Heart left ventricle (tissue), 16 donors: ENCODE measurements around the gene PATE4. TPM values are rescaled to one million over a fixed set of nuclear protein-coding genes. Genes with fewer than 3 reads are reported as not detected.

Source experiments
- ATAC-seq, 4 donors: fragments of 200-7000 bp; cut with Tn5 transposase; one replicate each; pipeline ENCODE4 v1.9.1; 2020 to 2022; ENCODE audit warnings: moderate library complexity in 4 of 4, mild to moderate bottlenecking in 3 of 4, moderate number of reproducible peaks in 1 of 4
- DNase-seq, 5 donors: peaks; one replicate each; pipeline ENCODE4 v3.0.0-alpha.2; 2020
- H3K27ac ChIP-seq, 12 donors: fragments of 200-600 bp; sonication (generic) in 4 of 12; one replicate each; pipeline versions ENCODE4 v1.5.0 to v1.8.0; 2016 to 2022; ENCODE audit warnings: mild to moderate bottlenecking in 2 of 12
- H3K27me3 ChIP-seq, 9 donors: fragments of 200-600 bp; sonication (generic) in 2 of 9; one replicate each; pipeline versions ENCODE4 v1.5.1 to v1.8.0; 2016 to 2022; ENCODE audit warnings: mild to moderate bottlenecking in 3 of 9
- H3K36me3 ChIP-seq, 9 donors: fragments of 200-600 bp; sonication (generic) in 2 of 9; one replicate each; pipeline versions ENCODE4 v1.5.0 to v1.8.0; 2018 to 2022; ENCODE audit warnings: mild to moderate bottlenecking in 2 of 9
- H3K4me1 ChIP-seq, 12 donors: fragments of 200-600 bp; sonication (generic) in 4 of 12; one replicate each; pipeline versions ENCODE4 v1.5.0 to v1.8.0; 2016 to 2022; ENCODE audit warnings: mild to moderate bottlenecking in 3 of 12
- H3K4me3 ChIP-seq, 12 donors: fragments of 200-600 bp; sonication (generic) in 4 of 12; one replicate each; pipeline versions ENCODE4 v1.5.0 to v1.8.0; 2017 to 2022; ENCODE audit warnings: mild to moderate bottlenecking in 9 of 12, moderate library complexity in 4 of 12
- H3K9me3 ChIP-seq, 12 donors: fragments of 200-600 bp; sonication (generic) in 4 of 12; one replicate each; pipeline versions ENCODE4 v1.5.0 to v1.8.0; 2016 to 2022; ENCODE audit warnings: mild to moderate bottlenecking in 1 of 12
- CTCF ChIP-seq, 12 donors: fragments of 200-600 bp; sonication (generic) in 4 of 12; IDR thresholded peaks; one replicate each; pipeline versions ENCODE4 v1.5.0 to v1.8.0; 2018 to 2022; ENCODE audit warnings: antibody characterized with exemption in 12 of 12, mild to moderate bottlenecking in 5 of 12
- POLR2A ChIP-seq, 2 donors: fragments of 450-650 bp; IDR thresholded peaks; one replicate each; pipeline ENCODE4 v1.6.1; 2017; ENCODE audit warnings: antibody characterized with exemption in 2 of 2, mild to moderate bottlenecking in 2 of 2, moderate library complexity in 2 of 2
- WGBS, 4 donors: extraction: QIAGEN DNeasy Blood & Tissue Kit in 2 of 4; methylation state at CpG; one replicate each; pipeline versions ENCODE4 v1.1.5 to v1.1.7; 2013 to 2018; 5-methylcytosine and 5-hydroxymethylcytosine counted together
- intact Hi-C, 10 donors: fragments of 100-400 bp; cut with DNase I; formaldehyde crosslinking; loops; one replicate each; pipeline versions ENCODE4 v1.11.1 to v1.14.2; 2022
- polyA plus RNA-seq, 2 donors: library from polyadenylated mRNA; stranded (reverse); fragments of 200-250 nt; gene quantifications; one replicate each; pipeline ENCODE4 v1.2.3, GENCODE V29; 2013
- total RNA-seq, 9 donors: library from RNA; depleted of rRNA in 2 of 9; stranded (reverse); fragments of >200 nt in 2 of 9; fragmentation: NEBNext Ultra II Directional in 3 of 9; extraction: Animal tissue kit (Norgen Biotek cat#: 25700) in 3 of 9; gene quantifications; one replicate each; pipeline versions ENCODE4 v1.1.0 to v1.2.4, GENCODE V29; 2016 to 2023
- donor health status: ischemic (EF 13 %, LVEDD 7.1; RV severe dilation, severe dysfunction).
- donor health status: healthy with polysubstance abuse.
- donor health status: DM: no; HTN: yes; CAD: no.
- donor health status: DM: no; HTN: no; CAD: no.
- donor health status: ischemic (EF 25% LVEDD 6.9; RV normal size, moderate dysfunction).
- donor health status: ischemic (EF 25% LVEDD 5.7; RV mildly dilated, moderate dysfunction).
- donor health status: healthy.
- donor health status: DM: yes; HTN: yes; CAD: no.
- donor health status: ischemic (EF 35%, LVEDD 5.7; RV mildly dilated, moderate dysfunction).
- donor health status: nonischemic (EF 11% LVEDD 7.7; RV severe dilation, severe dysfunction).
- donor health status: DM: yes; HTN: yes; CAD: no.
- donor health status: PGD.
- donor health status: ischemic (EF 29% LVEDD 5.4; RV normal size, mild dysfunction).
- donor health status: nonischemic (EF 23%, LVEDD 6.1; RV moderate dilation, normal function).

PATE4 gene
- total and polyA plus RNA-seq, 11 donors: not detected

- DNase-seq (peak in 4 of 5 donors; percentile 41 to 55 (median 48)), ATAC-seq (peak in 3 of 4 donors; percentile 91 to 98 (median 93))
- Histone ChIP-seq H3K27ac (no peak overlapping the region), H3K9me3 (no peaks in the 10 kb centered on the region), H3K4me3 (peak overlapping the region in 8 of 12 donors; percentile 12 to 38 (median 28)), H3K4me1 (no peaks in the 10 kb centered on the region), H3K27me3 (no peaks in the 10 kb centered on the region), H3K36me3 (no peaks in the 10 kb centered on the region)
- intact Hi-C loops: loop anchor here in 8 of 10 donors (5.0 to 10.0 kb wide), 6 partner anchors 247 to 920 kb away; partner anchors contain the start of genes CHEK1 (in 5 of the 8), CCDC15 (in 1 of the 8) and EI24 (in 1 of the 8)
- TF ChIP-seq CTCF (IDR thresholded peaks at IDR 0.05) (peak; percentile 60 to 82 (median 72)), POLR2A (IDR thresholded peaks at IDR 0.05) (no peak)
- WGBS, 4 donors: 10 to 13% (median 12%) methylated on average over 8 of the region's 8 CpGs
Observed at GRCh38 chr11:125874556-125875124, 41.5 kb downstream of the PATE4 start.

- 70 to 87% (median 76%) methylated on average over 1 of the region's 1 CpG for WGBS, 4 donors
- intact Hi-C loops: loop anchor here in 2 of 10 donors (10.0 kb wide), 2 partner anchors 256 to 456 kb away; partner anchors contain the start of gene CHEK1 (in 1 of the 2)
- DNase-seq (no peak), ATAC-seq (no peak)
- Histone ChIP-seq H3K4me3 (no peak overlapping the region), H3K36me3 (no peaks in the 10 kb centered on the region), H3K4me1 (no peaks in the 10 kb centered on the region), H3K27me3 (no peaks in the 10 kb centered on the region), H3K27ac (no peak overlapping the region), H3K9me3 (no peaks in the 10 kb centered on the region)
- TF ChIP-seq POLR2A (IDR thresholded peaks at IDR 0.05) (no peak), CTCF (IDR thresholded peaks at IDR 0.05) (no peak)
Observed at GRCh38 chr11:125881291-125881690, 48.2 kb downstream of the PATE4 start.

GRCh38 chr11:125883375-125883774, 50.3 kb downstream of the PATE4 start:
- WGBS, 4 donors: 78 to 93% (median 84%) methylated on average over 8 of the region's 8 CpGs

More at GRCh38 chr11:125883375-125883774, 50.3 kb downstream of the PATE4 start:
- ATAC-seq (no peak), DNase-seq (no peak)
- H3K36me3 ChIP-seq: no peaks in the 10 kb centered on the region
- H3K27ac ChIP-seq: no peak overlapping the region
- no peaks in the 10 kb centered on the region for H3K9me3 ChIP-seq
- TF ChIP-seq POLR2A (IDR thresholded peaks at IDR 0.05): no peak
- TF ChIP-seq CTCF (IDR thresholded peaks at IDR 0.05): no peak
- H3K4me3 ChIP-seq: no peak overlapping the region
- peaks cover 0 to 11% (median 3%) of the 10 kb centered on the region in 12 donors for H3K4me1 ChIP-seq
- no peaks in the 10 kb centered on the region for H3K27me3 ChIP-seq
- intact Hi-C loops: loop anchor here in 2 of 10 donors (10.0 kb wide), 2 partner anchors 259 to 459 kb away; partner anchors contain the start of gene CHEK1 (in 1 of the 2)
